SK-N-SH (cell line): ENCODE data around the gene CDH11. TPM values are rescaled to one million over a fixed set of nuclear protein-coding genes. Genes with fewer than 3 reads are reported as not detected.

Experiments used
- CTCF ChIA-PET: fragments of 300-600, 350-600 bp; formaldehyde crosslinking; extraction: SDS; loops from one replicate; lab custom pipeline; 2021; lab: Yijun Ruan, JAX
- POLR2A ChIA-PET: fragments of 350-600 bp; sonication (Branson Sonifier 250); formaldehyde crosslinking; extraction: SDS; loops from one replicate; lab custom pipeline; 2020; ENCODE audit warnings: antibody characterized with exemption, inconsistent platforms; lab: Yijun Ruan, JAX
- DNase-seq: peaks from one replicate; pipeline ENCODE4 v3.0.0; 2012
- H2AFZ ChIP-seq: fragments of 200-600 bp; sonication (generic); 2 replicates; pipeline ENCODE4 v1.8.1; 2016; ENCODE audit warnings: antibody characterized with exemption, mild to moderate bottlenecking, low read depth
- H3F3A ChIP-seq: fragments of 200-600 bp; sonication (generic); replicated peaks from 2 replicates; pipeline ENCODE3; 2016; ENCODE audit warnings: antibody characterized with exemption, mild to moderate bottlenecking; ENCODE audit not compliant: insufficient read depth
- H3K27ac ChIP-seq, 2 experiments: fragments of 200-500 bp in 1 of 2; fragments of 200-600 bp in 1 of 2; sonication (Bioruptor generic) in 1 of 2; sonication (generic), shearing (Covaris generic) in 1 of 2; 2 replicates each; pipeline versions ENCODE4 v1.5.1 to v1.6.1; 2014 to 2016; ENCODE audit warnings: low read depth in 2 of 2, inconsistent platforms in 1 of 2, low read length in 1 of 2, mild to moderate bottlenecking in 1 of 2, mixed read lengths in 1 of 2
- H3K27me3 ChIP-seq: fragments of 200-600 bp; sonication (generic), shearing (Covaris generic); 2 replicates; pipeline ENCODE4 v1.6.1; 2016; ENCODE audit warnings: mixed run types; ENCODE audit not compliant: insufficient read depth
- H3K36me3 ChIP-seq, 2 experiments: fragments of 200-500 bp in 1 of 2; fragments of 200-600 bp in 1 of 2; sonication (Bioruptor generic) in 1 of 2; sonication (generic) in 1 of 2; replicated peaks in 1 of 2; 2 replicates each; pipeline versions ENCODE3 to v1.5.1; 2014 to 2016; ENCODE audit warnings: low read length in 1 of 2, mild to moderate bottlenecking in 1 of 2; ENCODE audit not compliant: insufficient read depth in 2 of 2, control insufficient read depth in 1 of 2
- H3K4me1 ChIP-seq, 2 experiments: fragments of 200-500 bp in 1 of 2; fragments of 200-600 bp in 1 of 2; sonication (Bioruptor generic) in 1 of 2; sonication (generic), shearing (Covaris generic) in 1 of 2; 2 replicates each; pipeline versions ENCODE4 v1.5.1 to v1.6.1; 2014 to 2016; ENCODE audit warnings: low read depth in 1 of 2, low read length in 1 of 2, mixed run types in 1 of 2; ENCODE audit not compliant: insufficient read depth in 2 of 2, control insufficient read depth in 1 of 2
- H3K4me2 ChIP-seq: fragments of 200-600 bp; sonication (generic), shearing (Covaris generic); 2 replicates; pipeline ENCODE4 v1.6.1; 2017; ENCODE audit warnings: mixed run types
- H3K4me3 ChIP-seq, 2 experiments: fragments of 200-500 bp in 1 of 2; fragments of 200-600 bp in 1 of 2; sonication (Bioruptor generic) in 1 of 2; sonication (generic), shearing (Covaris generic) in 1 of 2; 2 replicates each; pipeline versions ENCODE4 v1.5.1 to v1.8.1; 2014 to 2016; ENCODE audit warnings: low read depth in 2 of 2, inconsistent platforms in 1 of 2, low read length in 1 of 2, mild to moderate bottlenecking in 1 of 2, mixed read lengths in 1 of 2, moderate library complexity in 1 of 2
- H3K79me2 ChIP-seq: fragments of 200-600 bp; sonication (generic); 2 replicates; pipeline ENCODE4 v1.8.1; 2017; ENCODE audit warnings: mild to moderate bottlenecking; ENCODE audit not compliant: insufficient read depth
- H3K9ac ChIP-seq: fragments of 200-600 bp; sonication (generic); 2 replicates; pipeline ENCODE4 v1.6.1; 2017; ENCODE audit warnings: mixed run types
- H3K9me2 ChIP-seq: fragments of 200-600 bp; sonication (generic); 2 replicates; pipeline ENCODE4 v1.6.1; 2017; ENCODE audit warnings: mixed run types
- H3K9me3 ChIP-seq: fragments of 200-600 bp; sonication (generic); 2 replicates; pipeline ENCODE4 v1.6.1; 2017; ENCODE audit warnings: mixed run types, mild to moderate bottlenecking, moderate library complexity
- H4K20me1 ChIP-seq: fragments of 200-600 bp; sonication (generic); 2 replicates; pipeline ENCODE4 v1.6.1; 2017; ENCODE audit warnings: mild to moderate bottlenecking, mixed run types; ENCODE audit not compliant: insufficient read depth
- CHD2 ChIP-seq: fragments of 150-350 bp; IDR thresholded peaks from 2 replicates; pipeline ENCODE4 v1.6.1; 2018; ENCODE audit warnings: low read length; ENCODE audit not compliant: partially characterized antibody
- ELF1 ChIP-seq: IDR thresholded peaks from 2 replicates; pipeline ENCODE4 v1.4.0; 2012
- EP300 ChIP-seq, 2 experiments: IDR thresholded peaks; 2 replicates each; pipeline versions ENCODE4 v1.4.0 to v1.6.1; 2012; ENCODE audit warnings: borderline replicate concordance in 1 of 2, low read depth in 1 of 2, low read length in 1 of 2
- FOXM1 ChIP-seq: IDR thresholded peaks from 2 replicates; pipeline ENCODE4 v1.4.0; 2012; ENCODE audit warnings: low read depth, mild to moderate bottlenecking
- GABPA ChIP-seq: IDR thresholded peaks from 2 replicates; pipeline ENCODE4 v1.4.0; 2012; ENCODE audit warnings: low read depth, mild to moderate bottlenecking
- JUND ChIP-seq: IDR thresholded peaks from 2 replicates; pipeline ENCODE4 v1.4.0; 2012
- MAX ChIP-seq: IDR thresholded peaks from 2 replicates; pipeline ENCODE4 v1.4.0; 2012; ENCODE audit warnings: low read depth
- MXI1 ChIP-seq: IDR thresholded peaks from 2 replicates; pipeline ENCODE4 v1.6.1; 2012; ENCODE audit warnings: mild to moderate bottlenecking, low read depth, low read length, improper control_type of control experiment
- NRF1 ChIP-seq: IDR thresholded peaks from 2 replicates; pipeline ENCODE4 v1.6.1; 2012; ENCODE audit warnings: low read depth, mild to moderate bottlenecking, low read length
- POLR2AphosphoS5 ChIP-seq: IDR thresholded peaks from 2 replicates; pipeline ENCODE4 v1.6.1; 2012; ENCODE audit warnings: low read depth, low read length
- REST ChIP-seq: IDR thresholded peaks from 2 replicates; pipeline ENCODE4 v1.6.1; 2012; ENCODE audit warnings: mild to moderate bottlenecking, low read depth, low read length, moderate library complexity
- RFX5 ChIP-seq: IDR thresholded peaks from 2 replicates; pipeline ENCODE4 v1.6.1; 2012; ENCODE audit warnings: mild to moderate bottlenecking, improper control_type of control experiment, low read length
- SIN3A ChIP-seq: IDR thresholded peaks from 2 replicates; pipeline ENCODE4 v1.6.1; 2012; ENCODE audit warnings: low read depth, mild to moderate bottlenecking, low read length, moderate library complexity, borderline replicate concordance
- YY1 ChIP-seq: IDR thresholded peaks from 2 replicates; pipeline ENCODE4 v1.4.0; 2012; ENCODE audit warnings: low read depth, mild to moderate bottlenecking
- WGBS: methylation state at CpG from one replicate; pipeline ENCODE4 v1.1.6; 2017; ENCODE audit warnings: low lambda C conversion rate; 5-methylcytosine and 5-hydroxymethylcytosine counted together
- polyA plus RNA-seq, 3 experiments: library from polyadenylated mRNA; depleted of rRNA; stranded (reverse); fragments of >200 nt; gene quantifications; 2 replicates each; pipeline ENCODE4 v1.2.3, GENCODE V29; 2012
- TF ChIP-seq, protein P1 (sequence below): fragments of 200-600 bp; sonication (generic); IDR thresholded peaks from 2 replicates; pipeline ENCODE4 v1.6.1; 2017; ENCODE audit warnings: antibody characterized with exemption, mild to moderate bottlenecking, moderate library complexity

Gene CDH11
- polyA plus RNA-seq, 1 of the 3 experiments (the other 2 are of a cell fraction) = 269 TPM

GRCh38 chr16:64996641-64997040 is 125.2 kb downstream of the CDH11 start (continued):
- TF ChIP-seq REST = no peak
- no peak for TF ChIP-seq FOXM1
- no peak for TF ChIP-seq YY1
- TF ChIP-seq NRF1 = no peak
- no peak for TF ChIP-seq POLR2AphosphoS5
- no peak for TF ChIP-seq MXI1
- TF ChIP-seq CHD2 = no peak
- no peak for TF ChIP-seq JUND
- TF ChIP-seq MAX = no peak
- no peak for TF ChIP-seq GABPA
- no peak for TF ChIP-seq SIN3A

DNA sequence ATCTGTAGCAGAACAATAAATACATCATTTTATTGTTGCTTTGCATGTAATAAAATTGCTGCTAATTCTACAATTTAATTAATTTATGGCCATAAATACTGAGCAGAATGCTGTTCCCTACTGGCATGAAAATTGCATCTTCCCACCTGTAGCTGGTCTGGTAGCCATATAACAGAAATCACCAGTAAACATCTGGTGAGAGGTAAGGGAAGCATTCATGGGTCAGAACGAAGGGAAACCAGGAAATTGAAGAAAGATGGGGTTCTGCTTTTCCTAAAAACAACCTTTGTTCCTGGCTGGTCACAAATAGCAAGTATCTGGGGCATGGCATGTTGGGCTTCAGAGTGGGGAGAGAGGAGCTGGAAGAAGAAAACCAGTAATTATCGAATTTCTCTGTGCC is 128.4 kb downstream of the CDH11 start:
- Histone ChIP-seq H3K27me3 (no peaks in the 10 kb centered on the region), H3K9me3 (no peaks in the 10 kb centered on the region), H3K4me2 (no peak overlapping the region), H3F3A (peaks cover 30% of the 10 kb centered on the region), H3K36me3 (peaks cover 45 to 96% of the 10 kb centered on the region in 2 experiments), H4K20me1 (0 out of 2 replicates have a peak, but pooled peaks cover 6% of the 10 kb centered on the region), H3K9me2 (no peaks in the 10 kb centered on the region), H3K27ac (0 out of 4 replicates have a peak overlapping the region, but pooled peaks of 1 of the 2 experiments have one; percentile 7), H2AFZ (no peak overlapping the region), H3K79me2 (peaks cover 56% of the 10 kb centered on the region), H3K4me1 (peaks cover 3 to 8% of the 10 kb centered on the region in 2 experiments; a peak in 2 of 4 replicates), H3K4me3 (no peak overlapping the region), H3K9ac (no peak overlapping the region)
- DNase-seq = no peak
- TF ChIP-seq POLR2AphosphoS5 (no peak), EP300 (IDR thresholded peaks at IDR 0.05; ENCODE audit: borderline replicate concordance in 1 of 2, low read depth in 1 of 2, low read length in 1 of 2) (0 out of 4 replicates have a peak, but pooled peaks of 1 of the 2 experiments have one; percentile 18)
- CTCF ChIA-PET = no interaction called here
- POLR2A ChIA-PET = no interaction called here
- WGBS = 69% methylated on average over 2 of the region's 2 CpGs

- peaks cover 38% of the 10 kb centered on the region for H3K79me2 ChIP-seq
- TF ChIP-seq, protein P1, sequence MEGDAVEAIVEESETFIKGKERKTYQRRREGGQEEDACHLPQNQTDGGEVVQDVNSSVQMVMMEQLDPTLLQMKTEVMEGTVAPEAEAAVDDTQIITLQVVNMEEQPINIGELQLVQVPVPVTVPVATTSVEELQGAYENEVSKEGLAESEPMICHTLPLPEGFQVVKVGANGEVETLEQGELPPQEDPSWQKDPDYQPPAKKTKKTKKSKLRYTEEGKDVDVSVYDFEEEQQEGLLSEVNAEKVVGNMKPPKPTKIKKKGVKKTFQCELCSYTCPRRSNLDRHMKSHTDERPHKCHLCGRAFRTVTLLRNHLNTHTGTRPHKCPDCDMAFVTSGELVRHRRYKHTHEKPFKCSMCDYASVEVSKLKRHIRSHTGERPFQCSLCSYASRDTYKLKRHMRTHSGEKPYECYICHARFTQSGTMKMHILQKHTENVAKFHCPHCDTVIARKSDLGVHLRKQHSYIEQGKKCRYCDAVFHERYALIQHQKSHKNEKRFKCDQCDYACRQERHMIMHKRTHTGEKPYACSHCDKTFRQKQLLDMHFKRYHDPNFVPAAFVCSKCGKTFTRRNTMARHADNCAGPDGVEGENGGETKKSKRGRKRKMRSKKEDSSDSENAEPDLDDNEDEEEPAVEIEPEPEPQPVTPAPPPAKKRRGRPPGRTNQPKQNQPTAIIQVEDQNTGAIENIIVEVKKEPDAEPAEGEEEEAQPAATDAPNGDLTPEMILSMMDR = no peak
- TF ChIP-seq RFX5 = no peak
- TF ChIP-seq ELF1 = no peak
- TF ChIP-seq EP300 (IDR thresholded peaks at IDR 0.05; ENCODE audit: borderline replicate concordance in 1 of 2, low read depth in 1 of 2, low read length in 1 of 2) = no peak
- no peak for TF ChIP-seq SIN3A
- TF ChIP-seq, all 33 proteins: peak for 0
- H3K4me2 ChIP-seq = no peak overlapping the region
- peaks cover 33% of the 10 kb centered on the region for H3F3A ChIP-seq
- WGBS = 67% methylated on average over 1 of the region's 1 CpG
- H3K4me3 ChIP-seq = no peak overlapping the region
- 0 out of 2 replicates have a peak, but pooled peaks cover 6% of the 10 kb centered on the region for H4K20me1 ChIP-seq
- no peaks in the 10 kb centered on the region for H3K9me2 ChIP-seq
- ChIA-PET CTCF (no interaction called here), POLR2A (no interaction called here)
- H3K9ac ChIP-seq = no peak overlapping the region
- no peak overlapping the region for H2AFZ ChIP-seq
- peaks cover 3 to 8% of the 10 kb centered on the region in 2 experiments; a peak in 2 of 4 replicates for H3K4me1 ChIP-seq
- no peak for DNase-seq
- H3K27ac ChIP-seq = no peak overlapping the region
- no peaks in the 10 kb centered on the region for H3K27me3 ChIP-seq
- H3K9me3 ChIP-seq = no peaks in the 10 kb centered on the region
- H3K36me3 ChIP-seq = peaks cover 56 to 97% of the 10 kb centered on the region in 2 experiments
Observed at GRCh38 chr16:64991001-64991400, 130.9 kb downstream of the CDH11 start.
